HuH-7 (cell line): ENCODE results near the gene SAGE1.
A peak's percentile ranks its signal among the peaks of the same experiment; 100 is the strongest.
"Not testable (repeated sequence)": the region's sequence is repeated elsewhere in the genome, so short reads cannot be mapped to it uniquely, and the experiment has no call there.

Experiments used
- DNase-seq: peaks from one replicate; pipeline ENCODE4 v3.0.0; 2011; ENCODE audit warnings: low spot score

Gene SAGE1, protein sequence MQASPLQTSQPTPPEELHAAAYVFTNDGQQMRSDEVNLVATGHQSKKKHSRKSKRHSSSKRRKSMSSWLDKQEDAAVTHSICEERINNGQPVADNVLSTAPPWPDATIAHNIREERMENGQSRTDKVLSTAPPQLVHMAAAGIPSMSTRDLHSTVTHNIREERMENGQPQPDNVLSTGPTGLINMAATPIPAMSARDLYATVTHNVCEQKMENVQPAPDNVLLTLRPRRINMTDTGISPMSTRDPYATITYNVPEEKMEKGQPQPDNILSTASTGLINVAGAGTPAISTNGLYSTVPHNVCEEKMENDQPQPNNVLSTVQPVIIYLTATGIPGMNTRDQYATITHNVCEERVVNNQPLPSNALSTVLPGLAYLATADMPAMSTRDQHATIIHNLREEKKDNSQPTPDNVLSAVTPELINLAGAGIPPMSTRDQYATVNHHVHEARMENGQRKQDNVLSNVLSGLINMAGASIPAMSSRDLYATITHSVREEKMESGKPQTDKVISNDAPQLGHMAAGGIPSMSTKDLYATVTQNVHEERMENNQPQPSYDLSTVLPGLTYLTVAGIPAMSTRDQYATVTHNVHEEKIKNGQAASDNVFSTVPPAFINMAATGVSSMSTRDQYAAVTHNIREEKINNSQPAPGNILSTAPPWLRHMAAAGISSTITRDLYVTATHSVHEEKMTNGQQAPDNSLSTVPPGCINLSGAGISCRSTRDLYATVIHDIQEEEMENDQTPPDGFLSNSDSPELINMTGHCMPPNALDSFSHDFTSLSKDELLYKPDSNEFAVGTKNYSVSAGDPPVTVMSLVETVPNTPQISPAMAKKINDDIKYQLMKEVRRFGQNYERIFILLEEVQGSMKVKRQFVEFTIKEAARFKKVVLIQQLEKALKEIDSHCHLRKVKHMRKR

GRCh38 chrX:135893294-135893817 is at the start of gene SAGE1, which contains the start of gene CT45A10:
TSS of gene SAGE1 (plus strand) at chrX:135893716. CDS start at chrX:135896243, 2,527 bp downstream.
TSS of gene CT45A10 (minus strand) at chrX:135893444. CDS start at chrX:135885344, 8,100 bp downstream.
- DNase-seq, result no peak

DNA sequence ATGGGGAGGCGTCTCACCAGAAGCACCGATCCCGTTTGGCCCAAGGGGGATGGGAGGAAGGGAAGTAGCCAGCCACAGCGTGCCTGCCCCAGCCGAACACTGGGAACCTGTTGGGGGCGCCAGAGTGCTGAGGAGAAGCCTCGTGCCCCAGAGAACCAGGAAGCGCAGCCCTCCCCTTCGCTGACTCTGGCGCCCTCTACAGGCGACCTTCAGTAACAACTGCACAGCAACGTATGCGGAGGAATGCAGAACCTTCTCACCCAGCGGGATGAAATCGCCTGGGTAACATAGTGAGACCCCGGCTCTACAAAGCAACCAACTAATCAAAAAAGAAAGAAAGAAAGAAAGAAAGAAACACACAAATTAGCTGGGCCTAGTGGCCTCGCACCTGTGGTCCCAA is 39.1 kb upstream of the SAGE1 start, which contains the start of gene CT45A8:
Gene CT45A8, minus strand, starts transcription at position 101 of the 400 bp plus-strand sequence. CDS start 3,755 bp downstream, outside the sequence.
- DNase-seq, result not testable (repeated sequence)

DNA sequence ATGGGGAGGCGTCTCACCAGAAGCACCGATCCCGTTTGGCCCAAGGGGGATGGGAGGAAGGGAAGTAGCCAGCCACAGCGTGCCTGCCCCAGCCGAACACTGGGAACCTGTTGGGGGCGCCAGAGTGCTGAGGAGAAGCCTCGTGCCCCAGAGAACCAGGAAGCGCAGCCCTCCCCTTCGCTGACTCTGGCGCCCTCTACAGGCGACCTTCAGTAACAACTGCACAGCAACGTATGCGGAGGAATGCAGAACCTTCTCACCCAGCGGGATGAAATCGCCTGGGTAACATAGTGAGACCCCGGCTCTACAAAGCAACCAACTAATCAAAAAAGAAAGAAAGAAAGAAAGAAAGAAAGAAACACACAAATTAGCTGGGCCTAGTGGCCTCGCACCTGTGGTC is 21.8 kb upstream of the SAGE1 start, which contains the start of gene CT45A9:
Gene CT45A9, minus strand, starts transcription at position 101 of the 400 bp plus-strand sequence. CDS start 3,751 bp downstream, outside the sequence.
- DNase-seq, result not testable (repeated sequence)

DNA sequence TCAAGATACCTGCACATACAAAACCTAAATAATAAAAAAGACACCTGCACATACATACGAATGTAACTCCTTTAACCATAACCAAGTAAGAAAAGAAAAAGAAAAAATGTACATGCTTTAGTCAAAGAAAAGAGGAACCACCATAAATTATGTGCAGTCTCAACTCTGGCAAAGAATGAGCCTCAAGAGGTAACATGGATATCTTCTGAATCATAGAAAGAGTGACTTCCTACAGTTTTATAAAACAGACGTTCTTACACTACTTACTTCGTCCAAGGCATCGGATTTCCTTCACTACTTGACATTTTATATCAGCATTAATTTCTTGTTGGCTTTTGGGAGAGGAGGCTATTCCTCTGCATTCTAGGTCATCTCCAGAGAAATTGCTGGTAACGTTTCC is 10.8 kb upstream of the SAGE1 start:
- not testable (repeated sequence) for DNase-seq

GRCh38 chrX:135888230-135888629 is 5.3 kb upstream of the SAGE1 start:
- not testable (repeated sequence) for DNase-seq

DNA sequence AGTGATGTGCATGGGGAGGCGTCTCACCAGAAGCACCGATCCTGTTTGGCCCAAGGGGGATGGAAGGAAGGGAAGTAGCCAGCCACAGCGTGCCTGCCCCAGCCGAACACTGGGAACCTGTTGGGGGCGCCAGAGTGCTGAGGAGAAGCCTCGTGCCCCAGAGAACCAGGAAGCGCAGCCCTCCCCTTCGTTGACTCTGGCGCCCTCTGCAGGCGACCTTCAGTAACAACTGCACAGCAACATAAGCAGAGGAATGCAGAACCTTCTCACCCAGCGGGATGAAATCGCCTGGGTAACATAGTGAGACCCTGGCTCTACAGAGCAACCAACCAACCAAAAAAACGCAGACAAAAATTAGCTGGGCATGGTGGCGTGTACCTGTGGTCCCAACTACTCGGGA is 4.5 kb upstream of the SAGE1 start:
- not testable (repeated sequence) for DNase-seq

- DNase-seq, result no peak
These were observed 3.4 kb upstream of the SAGE1 start for GRCh38 chrX:135890087-135890585.

GRCh38 chrX:135892781-135893180 is 735 bp upstream of the SAGE1 start:
- DNase-seq, result no peak

GRCh38 chrX:135910251-135910650 is 16.7 kb downstream of the SAGE1 start:
- DNase-seq, result no peak

DNA sequence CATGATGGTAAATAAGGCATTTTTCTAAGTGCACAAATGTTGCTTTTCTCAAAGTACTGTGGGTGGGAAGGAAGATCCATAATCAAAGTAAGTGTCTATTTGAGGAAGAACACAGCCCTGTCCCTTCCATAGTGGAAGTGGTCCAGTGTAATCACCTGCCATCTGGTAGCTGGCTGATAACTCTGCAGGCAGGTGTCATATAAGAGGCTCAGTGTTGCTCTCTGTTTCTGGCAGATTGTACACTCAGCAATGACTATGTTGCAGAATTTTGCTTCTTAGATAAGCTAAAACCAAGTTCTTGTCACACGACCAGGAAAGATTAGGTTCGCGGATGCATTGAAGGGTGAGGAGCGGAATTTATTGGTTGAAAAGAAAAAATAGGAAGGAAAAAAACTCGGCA is 20.9 kb downstream of the SAGE1 start:
- DNase-seq, result no peak

- not testable (repeated sequence) for DNase-seq
These were observed 27.0 kb downstream of the SAGE1 start for GRCh38 chrX:135920516-135920915.

DNA sequence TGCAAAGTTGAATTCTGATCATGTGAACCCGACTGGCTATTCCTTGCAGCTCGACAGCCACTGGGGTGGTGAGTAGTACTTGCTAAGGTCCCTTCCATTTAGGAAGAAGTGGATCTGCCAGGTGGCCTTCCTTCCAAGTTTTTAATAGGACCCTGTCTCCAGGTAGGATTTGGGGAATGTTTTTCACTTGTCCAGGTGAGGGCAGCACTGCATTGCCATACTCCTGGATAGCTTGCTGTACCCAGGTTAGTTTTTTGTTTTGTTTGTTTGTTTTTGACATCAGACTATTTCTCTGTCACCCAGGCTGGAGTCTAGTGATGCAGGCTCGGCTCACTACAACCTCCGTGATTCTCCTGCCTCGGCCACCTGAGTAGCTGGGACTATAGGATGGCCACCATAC is 29.8 kb downstream of the SAGE1 start:
- DNase-seq, result peak; percentile 4

GRCh38 chrX:135927897-135928296 is 34.4 kb downstream of the SAGE1 start:
- no peak for DNase-seq

DNA sequence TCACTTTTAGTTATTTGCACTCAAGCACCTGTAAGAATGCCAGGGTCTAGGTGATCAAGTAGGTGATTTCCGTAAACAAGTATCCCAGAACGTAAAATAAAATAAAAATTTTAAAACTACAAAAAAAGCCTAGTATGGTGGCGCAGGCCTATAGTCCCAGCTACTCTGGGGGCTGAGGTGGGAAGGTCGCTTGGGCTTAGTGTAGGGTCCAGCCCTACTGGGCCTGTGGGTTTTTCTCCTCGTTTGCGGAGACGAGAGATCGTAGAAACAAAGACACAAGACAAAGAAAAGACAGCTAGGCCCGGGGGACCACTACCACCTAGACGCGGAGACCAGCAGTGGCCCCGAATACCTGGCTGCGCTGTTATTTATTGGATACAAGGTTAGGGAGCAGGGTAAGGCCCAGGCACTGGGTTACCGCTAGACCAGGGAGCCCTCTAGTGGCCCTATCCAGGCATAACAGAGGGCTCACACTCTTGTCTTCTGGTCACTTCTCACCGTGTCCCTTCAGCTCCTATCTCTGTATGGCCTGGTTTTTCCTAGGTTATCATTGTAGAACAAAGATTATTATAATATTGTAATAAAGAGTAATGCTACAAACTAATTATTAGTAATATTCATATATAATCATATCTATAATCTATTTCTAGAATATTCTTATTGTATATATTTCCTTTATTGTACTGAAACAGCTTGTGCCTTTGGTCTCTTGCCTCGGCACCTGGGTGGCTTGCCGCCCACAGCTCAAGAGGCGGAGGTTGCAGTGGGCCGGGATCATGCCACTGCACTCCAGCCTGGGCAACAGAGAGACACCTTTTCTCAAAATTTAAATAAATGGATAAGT is 38.4 kb downstream of the SAGE1 start:
- peak; percentile 13 for DNase-seq

- DNase-seq, result no peak
These were observed 51.0 kb downstream of the SAGE1 start for GRCh38 chrX:135944486-135944885.

DNA sequence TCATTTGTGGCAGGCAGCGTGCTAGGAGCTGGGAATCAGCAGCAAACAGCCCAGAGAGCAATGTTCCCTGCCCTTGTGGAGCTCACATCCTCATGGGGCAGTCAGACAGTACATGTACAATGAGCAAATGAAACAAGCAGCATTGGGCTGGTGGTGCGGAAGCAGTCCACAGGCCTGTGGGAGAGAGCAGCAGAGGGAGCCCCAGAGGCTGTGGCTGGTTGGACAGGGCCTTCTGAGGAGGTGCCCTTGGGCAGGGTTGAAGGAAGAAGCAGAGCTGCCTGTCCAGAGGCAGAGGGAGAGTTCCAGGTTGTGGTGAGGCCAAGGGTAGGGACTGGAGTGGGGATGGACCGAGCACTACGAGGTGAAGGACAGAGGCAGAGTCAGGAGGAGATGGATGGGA is 57.8 kb downstream of the SAGE1 start:
- DNase-seq, result no peak
